Activated T-helper 9 cell treated with anti-CD3 and anti-CD28 coated beads, Interleukin-2, amount 50 U/mL, for 16 hours (primary cell): Measurements from ENCODE around the gene CYTH3.
"Not testable (repeated sequence)": the region's sequence is repeated elsewhere in the genome, so short reads cannot be mapped to it uniquely, and the experiment has no call there.

Source experiments
- DNase-seq: peaks from one replicate; pipeline ENCODE4 v3.0.0-alpha.2; 2020; ENCODE audit warnings: low read depth

CYTH3 gene

GRCh38 chr7:6272481-6273323 is at the start of gene CYTH3:
Gene CYTH3 (minus strand): TSS chr7:6272624. CDS start chr7:6272507, 117 bp downstream.
- DNase-seq = peak; percentile 69

GRCh38 chr7:6320791-6321190 is 48.4 kb upstream of the CYTH3 start:
- no peak for DNase-seq

GRCh38 chr7:6317797-6318438 is 45.5 kb upstream of the CYTH3 start:
- no peak for DNase-seq

GRCh38 chr7:6316226-6316625 is 43.8 kb upstream of the CYTH3 start:
- no peak for DNase-seq

DNA sequence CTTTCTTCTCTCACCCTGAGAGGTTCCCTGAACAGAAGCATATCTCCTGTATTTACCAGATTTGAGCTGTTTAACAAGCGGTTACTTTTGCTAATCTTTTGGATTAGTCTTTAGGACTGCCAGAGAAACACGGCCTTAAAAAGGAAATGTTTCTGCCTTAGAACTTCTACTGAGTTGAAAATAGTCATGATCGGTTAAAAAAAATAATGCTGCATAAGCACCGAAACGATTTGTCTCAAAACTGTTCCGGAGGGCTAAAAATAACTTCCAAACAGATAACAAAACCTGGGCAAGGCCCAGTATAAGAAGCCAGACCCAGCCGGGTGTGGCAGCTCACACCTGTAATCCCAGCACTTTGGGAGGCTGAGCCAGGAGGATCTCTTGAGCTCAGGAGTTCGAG is 43.3 kb upstream of the CYTH3 start:
- DNase-seq = no peak

DNA sequence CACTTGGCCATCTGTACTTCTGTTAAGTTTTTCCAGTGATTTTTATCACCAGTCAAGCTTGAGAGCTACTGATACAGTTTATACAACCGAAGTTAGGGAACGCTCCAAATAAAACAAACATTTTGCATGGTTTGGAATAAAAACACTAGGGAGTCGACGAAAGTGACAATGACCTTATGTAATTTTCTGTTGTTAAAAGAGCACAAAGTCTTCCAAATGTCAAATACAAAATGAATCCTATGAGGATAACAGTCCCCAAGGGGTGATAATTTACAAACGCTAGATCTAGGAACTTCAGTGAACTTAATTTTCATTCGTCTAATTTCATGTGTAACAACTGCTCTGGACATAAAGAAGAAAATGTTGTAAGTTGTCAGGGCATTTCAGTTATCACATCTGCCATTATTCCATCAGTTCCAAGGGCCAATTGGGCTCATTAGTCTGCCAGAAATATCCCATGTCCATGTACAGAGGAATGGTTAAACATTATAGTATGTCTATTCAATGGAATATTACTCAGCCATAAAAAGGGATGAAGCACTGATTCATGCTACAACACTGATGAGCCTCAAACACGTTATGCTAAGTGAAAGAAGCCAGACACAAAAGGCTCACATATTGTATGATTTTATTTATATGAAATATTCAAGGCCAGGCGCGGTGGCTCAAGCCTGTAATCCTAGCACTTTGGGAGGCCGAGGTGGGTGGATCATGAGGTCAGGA is 38.0 kb upstream of the CYTH3 start:
- no peak for DNase-seq

DNA sequence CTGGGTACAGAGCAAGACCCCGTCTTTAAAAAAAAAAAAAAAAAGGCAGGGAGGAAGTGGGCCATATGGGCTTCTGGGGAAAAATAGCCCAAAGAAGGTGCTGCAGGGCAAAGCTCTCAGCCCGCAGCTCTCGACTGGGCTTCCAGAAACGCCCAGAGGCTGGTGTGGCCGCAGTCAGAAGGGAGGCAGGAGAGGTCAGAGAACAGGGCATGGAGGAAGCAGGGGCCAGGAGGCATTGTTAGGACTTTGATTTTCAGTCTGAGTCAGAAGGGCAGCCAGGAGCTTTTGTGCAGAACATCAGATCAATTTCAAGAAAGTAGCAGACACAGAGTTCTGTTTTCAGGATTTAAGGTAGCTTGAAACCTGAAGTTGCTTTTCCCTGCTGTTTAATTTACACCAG is 35.3 kb upstream of the CYTH3 start:
- no peak for DNase-seq

GRCh38 chr7:6306471-6306870 is 34.0 kb upstream of the CYTH3 start:
- no peak for DNase-seq

GRCh38 chr7:6305330-6305729 is 32.9 kb upstream of the CYTH3 start:
- DNase-seq = no peak

DNA sequence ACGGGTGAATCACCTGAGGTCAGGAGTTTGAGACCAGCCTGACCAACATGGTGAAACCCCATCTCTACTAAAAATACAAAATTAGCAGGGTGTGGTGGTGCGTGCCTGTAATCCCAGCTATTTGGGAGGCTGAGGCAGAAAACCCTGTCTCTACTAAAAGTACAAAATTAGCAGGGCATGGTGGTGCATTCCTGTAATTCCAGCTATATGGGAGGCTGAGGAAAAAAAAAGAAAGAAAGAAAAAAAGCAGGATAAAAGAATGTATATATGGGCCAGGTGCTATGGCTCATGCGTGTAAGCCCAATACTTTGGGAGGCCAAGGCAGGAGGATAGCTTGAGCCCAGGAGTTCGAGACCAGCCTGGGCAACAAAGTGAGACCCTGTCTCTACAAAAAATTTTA is 29.0 kb upstream of the CYTH3 start:
- not testable (repeated sequence) for DNase-seq

GRCh38 chr7:6299774-6300173 is 27.4 kb upstream of the CYTH3 start:
- no peak for DNase-seq

- no peak for DNase-seq
Observed at GRCh38 chr7:6294839-6295238, 22.4 kb upstream of the CYTH3 start.

- DNase-seq = no peak
Observed at GRCh38 chr7:6293202-6293601, 20.8 kb upstream of the CYTH3 start.

DNA sequence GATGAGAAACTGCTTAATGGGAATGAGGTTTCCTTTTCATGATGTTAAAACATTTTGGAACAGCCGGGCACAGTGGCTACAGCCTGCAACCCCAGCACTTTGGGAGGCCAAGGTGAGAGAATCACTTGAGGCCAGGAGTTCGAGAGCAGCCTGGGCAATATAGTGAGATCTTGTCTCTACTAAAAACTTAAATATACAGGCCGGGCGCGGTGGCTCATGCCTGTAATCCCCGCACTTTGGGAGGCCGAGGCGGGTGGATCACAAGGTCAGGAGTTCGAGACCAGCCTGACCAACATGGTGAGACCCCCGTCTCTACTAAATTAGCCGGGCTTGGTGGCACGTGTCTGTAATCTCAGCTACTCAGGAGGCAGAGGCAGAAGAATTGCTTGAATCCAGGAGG is 19.5 kb upstream of the CYTH3 start:
- DNase-seq = not testable (repeated sequence)

- no peak for DNase-seq
Observed at GRCh38 chr7:6291531-6291930, 19.1 kb upstream of the CYTH3 start.

GRCh38 chr7:6290319-6290741 is 17.9 kb upstream of the CYTH3 start:
- no peak for DNase-seq

- no peak for DNase-seq
Observed at GRCh38 chr7:6288270-6288860, 15.9 kb upstream of the CYTH3 start.

DNA sequence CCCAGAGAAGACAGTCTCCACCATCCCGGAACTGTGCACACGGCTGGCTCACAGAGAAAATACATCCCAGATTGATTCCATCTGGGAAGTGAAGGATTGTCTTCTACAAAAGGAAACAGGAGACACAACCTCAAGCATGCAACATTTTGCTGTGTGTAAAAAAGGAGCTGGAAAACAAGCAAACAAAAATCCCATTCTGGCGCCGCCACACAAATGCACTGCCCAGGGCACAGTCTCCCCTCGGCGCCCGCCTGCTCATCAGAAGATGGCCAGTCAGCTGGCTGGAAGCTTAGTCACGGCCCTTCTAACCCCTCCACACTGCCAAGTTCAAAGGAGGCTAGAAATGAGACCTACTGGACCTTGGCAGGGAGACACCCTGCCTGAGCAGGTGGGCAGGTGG is 14.1 kb upstream of the CYTH3 start:
- no peak for DNase-seq

DNA sequence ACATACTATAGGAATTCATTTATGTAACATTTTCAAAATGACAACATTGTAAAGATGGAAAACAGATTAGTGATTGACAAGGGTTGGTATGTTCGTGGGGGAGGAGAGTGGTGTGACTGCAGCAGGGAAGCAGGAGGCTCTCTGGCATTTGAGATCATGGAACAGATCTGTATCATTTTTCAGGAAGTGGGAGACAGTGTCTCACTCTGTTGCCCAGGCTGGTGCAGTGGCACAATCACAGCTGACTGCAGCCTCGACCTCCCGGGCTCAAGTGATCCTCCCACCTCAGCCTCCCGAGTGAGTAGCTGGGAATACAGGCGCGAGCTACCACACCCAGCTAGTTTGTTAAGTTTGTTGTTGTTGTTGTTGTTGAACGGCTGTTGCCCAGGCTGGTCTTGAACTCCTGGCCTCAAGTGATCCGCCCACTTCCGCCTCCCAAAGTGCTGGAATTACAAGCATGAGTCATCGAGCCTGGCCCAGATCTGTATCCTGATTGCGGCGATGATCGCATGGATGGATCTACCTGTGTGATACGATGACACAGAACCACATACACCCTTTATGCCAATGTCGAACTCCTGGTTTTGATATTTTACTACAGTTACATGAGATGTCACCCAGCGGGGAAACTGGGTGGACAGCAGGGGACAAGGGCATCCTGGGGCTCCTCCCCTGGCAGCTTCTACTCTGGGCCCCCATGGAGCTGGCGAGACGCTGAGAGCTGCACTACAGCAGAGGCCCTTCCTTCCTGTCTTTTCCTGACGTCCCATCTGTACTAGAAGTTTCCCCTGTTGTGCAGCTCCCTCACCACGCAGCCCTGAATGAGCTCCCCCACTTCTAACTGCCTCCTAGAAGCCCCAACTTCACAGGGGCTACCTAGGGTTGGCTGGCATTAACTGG is 12.3 kb upstream of the CYTH3 start:
- DNase-seq = no peak

DNA sequence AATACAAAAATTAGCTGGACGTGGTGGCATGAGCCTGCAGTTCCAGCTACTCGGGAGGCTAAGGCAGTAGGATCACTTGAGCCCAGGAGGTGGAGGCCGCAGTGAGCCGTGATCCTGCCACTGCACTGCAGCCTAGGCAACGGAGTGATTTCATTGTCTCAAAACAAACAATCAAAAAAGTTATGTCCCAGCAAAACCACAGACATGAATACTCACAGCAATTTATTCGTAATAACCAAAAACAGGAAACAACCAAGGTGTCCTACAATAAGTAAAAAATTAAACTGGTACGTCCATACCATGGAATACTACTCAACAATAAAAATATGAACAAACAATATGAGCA is 11.6 kb upstream of the CYTH3 start:
- no peak for DNase-seq

DNA sequence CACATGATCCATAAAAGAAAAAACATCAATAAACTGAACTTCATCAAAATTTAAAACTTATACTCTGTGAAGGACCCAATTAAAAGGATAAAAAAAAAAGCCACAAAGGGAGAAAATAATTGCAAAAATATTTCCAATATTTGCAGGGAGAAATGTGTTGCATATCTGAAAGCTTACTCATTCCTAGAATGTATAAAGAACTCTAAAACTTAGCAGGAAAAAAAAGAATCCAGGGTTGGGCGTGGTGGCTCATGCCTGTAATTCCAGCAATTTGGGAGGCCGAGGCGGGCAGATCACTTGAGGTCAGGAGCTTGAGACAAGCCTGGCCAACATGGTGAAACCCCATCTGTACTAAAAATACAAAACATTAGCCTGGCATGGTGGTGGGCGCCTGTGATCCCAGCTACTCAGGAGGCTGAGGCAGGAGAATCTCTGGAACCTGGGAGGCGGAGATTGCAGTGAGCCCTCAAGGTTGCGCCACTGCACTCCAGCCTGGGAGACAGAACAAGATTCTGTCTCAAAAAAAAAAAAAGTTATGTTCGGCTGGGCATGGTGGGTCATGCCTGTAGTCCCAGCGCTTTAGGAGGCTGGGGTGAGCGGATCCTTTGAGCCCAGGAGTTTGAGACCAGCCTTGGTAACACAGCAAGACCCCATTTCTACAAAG is 11.1 kb upstream of the CYTH3 start:
- not testable (repeated sequence) for DNase-seq
